ENCODE data around the gene GFRA1.

The GFRA1 gene

GRCh38 chr10:116146372-116147140, 126.5 kb downstream of the GFRA1 start:
- WGBS, 2 experiments (ENCODE audit: insufficient coverage in 2 of 2), result 100% methylated on average over 1 of the region's 3 CpGs; no CpG with 5 or more reads in 1 of the 2 experiments
- Histone ChIP-seq H3K4me1 (ENCODE audit: control insufficient read depth, insufficient read depth, low read length, poor library complexity, severe bottlenecking) (no peaks in the 10 kb centered on the region), H3K4me3 (ENCODE audit: extremely low read depth, insufficient read depth, low read length, poor library complexity, severe bottlenecking) (no peak overlapping the region), H3K27ac (ENCODE audit: low read depth, low read length, severe bottlenecking) (no peak overlapping the region), H3K36me3 (ENCODE audit: control insufficient read depth, insufficient read depth, low read length) (no peaks in the 10 kb centered on the region), H3K9me3 (ENCODE audit: control insufficient read depth, low read length) (no peaks in the 10 kb centered on the region)

- no peaks in the 10 kb centered on the region for H3K4me1 ChIP-seq (ENCODE audit: control insufficient read depth, insufficient read depth, low read length, poor library complexity, severe bottlenecking)
- H3K36me3 ChIP-seq (ENCODE audit: control insufficient read depth, insufficient read depth, low read length), result no peaks in the 10 kb centered on the region
- H3K4me3 ChIP-seq (ENCODE audit: extremely low read depth, insufficient read depth, low read length, poor library complexity, severe bottlenecking), result no peak overlapping the region
- 83 to 92% methylated on average over 1 to 2 of the region's 4 CpGs for WGBS, 2 experiments (ENCODE audit: insufficient coverage in 2 of 2)
- no peaks in the 10 kb centered on the region for H3K9me3 ChIP-seq (ENCODE audit: control insufficient read depth, low read length)
- no peak overlapping the region for H3K27ac ChIP-seq (ENCODE audit: low read depth, low read length, severe bottlenecking)
These were observed 129.3 kb downstream of the GFRA1 start for GRCh38 chr10:116143673-116144222.

- H3K27ac ChIP-seq (ENCODE audit: low read depth, low read length, severe bottlenecking), result no peak overlapping the region
- 63 to 86% methylated on average over 1 to 2 of the region's 5 CpGs for WGBS, 2 experiments (ENCODE audit: insufficient coverage in 2 of 2)
- H3K4me1 ChIP-seq (ENCODE audit: control insufficient read depth, insufficient read depth, low read length, poor library complexity, severe bottlenecking), result no peaks in the 10 kb centered on the region
- H3K36me3 ChIP-seq (ENCODE audit: control insufficient read depth, insufficient read depth, low read length), result no peaks in the 10 kb centered on the region
- H3K4me3 ChIP-seq (ENCODE audit: extremely low read depth, insufficient read depth, low read length, poor library complexity, severe bottlenecking), result no peak overlapping the region
- no peaks in the 10 kb centered on the region for H3K9me3 ChIP-seq (ENCODE audit: control insufficient read depth, low read length)
These were observed 131.2 kb downstream of the GFRA1 start for GRCh38 chr10:116141855-116142254.

- H3K36me3 ChIP-seq (ENCODE audit: control insufficient read depth, insufficient read depth, low read length), result no peaks in the 10 kb centered on the region
- 92 to 100% methylated on average over 2 to 3 of the region's 5 CpGs for WGBS, 2 experiments (ENCODE audit: insufficient coverage in 2 of 2)
- H3K9me3 ChIP-seq (ENCODE audit: control insufficient read depth, low read length), result no peaks in the 10 kb centered on the region
- no peaks in the 10 kb centered on the region for H3K4me1 ChIP-seq (ENCODE audit: control insufficient read depth, insufficient read depth, low read length, poor library complexity, severe bottlenecking)
- no peak overlapping the region for H3K27ac ChIP-seq (ENCODE audit: low read depth, low read length, severe bottlenecking)
- no peak overlapping the region for H3K4me3 ChIP-seq (ENCODE audit: extremely low read depth, insufficient read depth, low read length, poor library complexity, severe bottlenecking)
These were observed 131.8 kb downstream of the GFRA1 start for GRCh38 chr10:116141246-116141645.

GRCh38 chr10:116139886-116140285, 133.1 kb downstream of the GFRA1 start:
- H3K9me3 ChIP-seq (ENCODE audit: control insufficient read depth, low read length), result no peaks in the 10 kb centered on the region
- no peaks in the 10 kb centered on the region for H3K36me3 ChIP-seq (ENCODE audit: control insufficient read depth, insufficient read depth, low read length)
- no peak overlapping the region for H3K27ac ChIP-seq (ENCODE audit: low read depth, low read length, severe bottlenecking)
- H3K4me1 ChIP-seq (ENCODE audit: control insufficient read depth, insufficient read depth, low read length, poor library complexity, severe bottlenecking), result no peaks in the 10 kb centered on the region
- no peak overlapping the region for H3K4me3 ChIP-seq (ENCODE audit: extremely low read depth, insufficient read depth, low read length, poor library complexity, severe bottlenecking)
- 56 to 94% methylated on average over 2 to 3 of the region's 3 CpGs for WGBS, 2 experiments (ENCODE audit: insufficient coverage in 2 of 2)

GRCh38 chr10:116138897-116139296, 134.1 kb downstream of the GFRA1 start:
- 94 to 100% methylated on average over 1 to 3 of the region's 4 CpGs for WGBS, 2 experiments (ENCODE audit: insufficient coverage in 2 of 2)
- Histone ChIP-seq H3K36me3 (ENCODE audit: control insufficient read depth, insufficient read depth, low read length) (no peaks in the 10 kb centered on the region), H3K4me1 (ENCODE audit: control insufficient read depth, insufficient read depth, low read length, poor library complexity, severe bottlenecking) (peaks cover under 1% of the 10 kb centered on the region)

GRCh38 chr10:116136261-116136660, 136.7 kb downstream of the GFRA1 start:
- 100% methylated on average over 1 of the region's 4 CpGs; no CpG with 5 or more reads in 1 of the 2 experiments for WGBS, 2 experiments (ENCODE audit: insufficient coverage in 2 of 2)
- H3K36me3 ChIP-seq (ENCODE audit: control insufficient read depth, insufficient read depth, low read length), result no peaks in the 10 kb centered on the region
- H3K27ac ChIP-seq (ENCODE audit: low read depth, low read length, severe bottlenecking), result no peak overlapping the region
- H3K9me3 ChIP-seq (ENCODE audit: control insufficient read depth, low read length), result no peaks in the 10 kb centered on the region
- H3K4me1 ChIP-seq (ENCODE audit: control insufficient read depth, insufficient read depth, low read length, poor library complexity, severe bottlenecking), result peaks cover 14% of the 10 kb centered on the region
- H3K4me3 ChIP-seq (ENCODE audit: extremely low read depth, insufficient read depth, low read length, poor library complexity, severe bottlenecking), result no peak overlapping the region

More at GRCh38 chr10:116138897-116139296, 134.1 kb downstream of the GFRA1 start:
- H3K9me3 ChIP-seq (ENCODE audit: control insufficient read depth, low read length), result no peaks in the 10 kb centered on the region
- no peak overlapping the region for H3K4me3 ChIP-seq (ENCODE audit: extremely low read depth, insufficient read depth, low read length, poor library complexity, severe bottlenecking)
- H3K27ac ChIP-seq (ENCODE audit: low read depth, low read length, severe bottlenecking), result no peak overlapping the region

GRCh38 chr10:116134322-116134721, 138.7 kb downstream of the GFRA1 start:
- WGBS, 2 experiments (ENCODE audit: insufficient coverage in 2 of 2), result 84 to 85% methylated on average over 3 of the region's 3 CpGs
- H3K27ac ChIP-seq (ENCODE audit: low read depth, low read length, severe bottlenecking), result no peak overlapping the region
- no peaks in the 10 kb centered on the region for H3K36me3 ChIP-seq (ENCODE audit: control insufficient read depth, insufficient read depth, low read length)
- H3K9me3 ChIP-seq (ENCODE audit: control insufficient read depth, low read length), result no peaks in the 10 kb centered on the region
- H3K4me1 ChIP-seq (ENCODE audit: control insufficient read depth, insufficient read depth, low read length, poor library complexity, severe bottlenecking), result peaks cover 14% of the 10 kb centered on the region
- no peak overlapping the region for H3K4me3 ChIP-seq (ENCODE audit: extremely low read depth, insufficient read depth, low read length, poor library complexity, severe bottlenecking)

GRCh38 chr10:116133634-116134033, 139.4 kb downstream of the GFRA1 start:
- Histone ChIP-seq H3K27ac (ENCODE audit: low read depth, low read length, severe bottlenecking) (no peak overlapping the region), H3K4me3 (ENCODE audit: extremely low read depth, insufficient read depth, low read length, poor library complexity, severe bottlenecking) (no peak overlapping the region), H3K36me3 (ENCODE audit: control insufficient read depth, insufficient read depth, low read length) (no peaks in the 10 kb centered on the region), H3K9me3 (ENCODE audit: control insufficient read depth, low read length) (no peaks in the 10 kb centered on the region), H3K4me1 (ENCODE audit: control insufficient read depth, insufficient read depth, low read length, poor library complexity, severe bottlenecking) (peaks cover 14% of the 10 kb centered on the region)
- WGBS, 2 experiments (ENCODE audit: insufficient coverage in 2 of 2), result 94 to 98% methylated on average over 4 to 6 of the region's 7 CpGs

- no peak overlapping the region for H3K27ac ChIP-seq (ENCODE audit: low read depth, low read length, severe bottlenecking)
- H3K4me3 ChIP-seq (ENCODE audit: extremely low read depth, insufficient read depth, low read length, poor library complexity, severe bottlenecking), result no peak overlapping the region
- WGBS, 2 experiments (ENCODE audit: insufficient coverage in 2 of 2), result 80 to 81% methylated on average over 7 to 10 of the region's 13 CpGs
- no peaks in the 10 kb centered on the region for H3K9me3 ChIP-seq (ENCODE audit: control insufficient read depth, low read length)
- H3K4me1 ChIP-seq (ENCODE audit: control insufficient read depth, insufficient read depth, low read length, poor library complexity, severe bottlenecking), result peaks cover 14% of the 10 kb centered on the region
- H3K36me3 ChIP-seq (ENCODE audit: control insufficient read depth, insufficient read depth, low read length), result no peaks in the 10 kb centered on the region
These were observed 140.1 kb downstream of the GFRA1 start for GRCh38 chr10:116132780-116133399.

GRCh38 chr10:116130006-116130405, 143.0 kb downstream of the GFRA1 start:
- Histone ChIP-seq H3K9me3 (ENCODE audit: control insufficient read depth, low read length) (no peaks in the 10 kb centered on the region), H3K27ac (ENCODE audit: low read depth, low read length, severe bottlenecking) (no peak overlapping the region), H3K36me3 (ENCODE audit: control insufficient read depth, insufficient read depth, low read length) (no peaks in the 10 kb centered on the region), H3K4me1 (ENCODE audit: control insufficient read depth, insufficient read depth, low read length, poor library complexity, severe bottlenecking) (peaks cover 14% of the 10 kb centered on the region), H3K4me3 (ENCODE audit: extremely low read depth, insufficient read depth, low read length, poor library complexity, severe bottlenecking) (no peak overlapping the region)
- WGBS, 2 experiments (ENCODE audit: insufficient coverage in 2 of 2), result no CpG with 5 or more reads among the region's 1 CpG

Data from mesodermal cell (in vitro differentiated cells).